ENCODE results near the gene ZNF496. TPM values are rescaled to one million over a fixed set of nuclear protein-coding genes. Genes with fewer than 3 reads are reported as not detected.

ZNF496 gene
- total RNA-seq, 1 donor from 2014 or later = 91.8 TPM

DNA sequence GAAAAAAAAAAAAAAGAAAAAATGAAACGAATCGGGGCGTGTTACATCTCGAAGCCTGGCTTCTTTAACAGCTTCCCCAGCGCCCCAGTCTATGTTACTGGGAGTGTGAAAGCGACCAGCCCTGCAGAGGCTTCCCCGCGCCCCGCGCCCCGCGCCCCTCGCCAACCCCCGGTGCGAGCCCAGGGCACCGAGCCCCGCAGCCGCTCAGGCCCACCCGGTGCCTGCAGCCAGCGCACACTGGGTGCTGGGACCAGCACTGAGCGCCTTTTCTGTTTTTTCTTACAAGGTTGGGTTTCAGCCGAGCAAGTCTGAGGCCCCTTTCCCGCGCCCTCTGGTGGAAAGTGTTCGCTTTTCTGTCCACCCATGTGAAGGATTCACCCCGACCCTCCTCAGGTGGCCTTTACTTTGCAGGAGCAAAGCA lies 42.1 kb upstream of the ZNF496 start:
- H3K36me3 ChIP-seq (ENCODE audit: control insufficient read depth, insufficient read depth, low read length) = no peaks in the 10 kb centered on the region
- no peak overlapping the region for H3K4me3 ChIP-seq (ENCODE audit: low read depth, low read length)
- DNase-seq (ENCODE audit: low read depth) = no peak

DNA sequence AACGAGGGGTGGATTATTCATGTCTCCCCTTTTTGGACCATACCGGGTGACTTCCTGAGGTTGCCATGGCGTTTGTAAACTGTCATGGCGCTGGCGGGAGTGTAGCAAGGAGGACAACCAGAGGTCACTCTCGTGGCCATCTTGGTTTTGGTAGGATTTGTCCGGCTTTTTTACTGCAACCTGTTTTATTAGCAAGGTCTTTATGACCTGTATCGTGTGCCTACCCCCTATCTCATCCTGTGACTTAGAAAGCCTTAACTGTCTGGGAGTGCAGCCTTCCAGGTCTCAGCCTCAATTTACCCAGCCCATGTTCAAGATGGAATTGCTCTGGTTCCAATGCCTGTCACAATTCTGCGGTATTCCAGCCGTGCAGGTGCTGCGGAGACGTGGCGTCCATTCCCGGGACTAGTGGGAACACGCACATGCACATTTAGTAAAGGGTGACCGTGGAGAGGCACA lies 40.2 kb upstream of the ZNF496 start:
- no peak for DNase-seq (ENCODE audit: low read depth)
- TF ChIP-seq CTCF (IDR thresholded peaks at IDR 0.05; ENCODE audit: insufficient read depth, low read length, poor library complexity, severe bottlenecking) = no peak

More for the DNA sequence above, 42.1 kb upstream of the ZNF496 start:
- peak; percentile 63 for TF ChIP-seq CTCF (IDR thresholded peaks at IDR 0.05; ENCODE audit: insufficient read depth, low read length, poor library complexity, severe bottlenecking)
- H3K27me3 ChIP-seq (ENCODE audit: control insufficient read depth, insufficient read depth, low read length) = no peaks in the 10 kb centered on the region

DNA sequence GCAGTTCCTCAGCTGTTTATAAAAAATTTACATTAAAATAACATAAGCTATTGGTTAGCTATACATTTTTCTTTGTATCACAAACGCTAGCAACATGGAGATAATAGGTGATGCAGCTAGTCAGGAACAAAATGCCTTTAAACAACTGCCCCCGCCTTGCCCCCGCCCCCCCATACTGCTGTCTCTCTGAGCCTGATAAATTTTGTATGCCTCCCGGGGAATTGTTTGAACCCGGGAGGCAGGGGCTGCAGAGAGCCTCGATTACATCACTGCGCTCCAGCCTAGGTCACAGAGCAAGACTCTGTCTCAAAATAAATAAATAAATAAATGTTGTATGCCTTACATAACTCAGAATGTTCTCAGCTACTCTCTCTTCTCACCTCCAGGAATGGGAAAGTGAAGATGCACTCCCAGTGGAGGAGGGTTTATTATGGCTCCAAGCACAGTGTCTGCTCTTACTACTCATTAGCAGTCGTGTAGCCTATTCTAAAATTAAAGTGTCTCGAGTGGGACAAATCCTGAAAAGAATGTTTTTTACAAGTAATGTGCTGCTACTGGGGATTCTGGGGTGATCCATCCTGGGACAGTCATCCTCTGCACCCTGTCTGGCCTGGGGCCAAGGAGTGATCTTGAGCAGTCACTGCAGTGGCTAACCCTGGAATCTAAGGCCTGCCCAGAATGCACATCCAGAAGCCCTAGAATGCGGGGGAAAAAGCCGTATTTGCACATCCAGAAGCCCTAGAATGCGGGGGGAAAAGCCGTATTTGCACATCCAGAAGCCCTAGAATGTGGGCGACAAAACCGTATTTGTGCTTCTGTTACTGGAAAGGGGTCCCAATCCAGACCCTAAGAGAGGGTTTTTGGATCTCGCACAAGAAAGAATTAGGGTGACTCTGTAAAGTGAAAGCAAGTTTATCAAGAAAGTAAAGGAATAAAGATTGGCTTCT lies 39.4 kb upstream of the ZNF496 start:
- no peak for DNase-seq (ENCODE audit: low read depth)
- H3K27me3 ChIP-seq (ENCODE audit: control insufficient read depth, insufficient read depth, low read length) = no peaks in the 10 kb centered on the region
- no peak overlapping the region for H3K4me3 ChIP-seq (ENCODE audit: low read depth, low read length)
- no peaks in the 10 kb centered on the region for H3K36me3 ChIP-seq (ENCODE audit: control insufficient read depth, insufficient read depth, low read length)
- TF ChIP-seq CTCF (IDR thresholded peaks at IDR 0.05; ENCODE audit: insufficient read depth, low read length, poor library complexity, severe bottlenecking) = no peak

More for the DNA sequence above, 40.2 kb upstream of the ZNF496 start:
- Histone ChIP-seq H3K27me3 (ENCODE audit: control insufficient read depth, insufficient read depth, low read length) (no peaks in the 10 kb centered on the region), H3K36me3 (ENCODE audit: control insufficient read depth, insufficient read depth, low read length) (no peaks in the 10 kb centered on the region), H3K4me3 (ENCODE audit: low read depth, low read length) (no peak overlapping the region)

DNA sequence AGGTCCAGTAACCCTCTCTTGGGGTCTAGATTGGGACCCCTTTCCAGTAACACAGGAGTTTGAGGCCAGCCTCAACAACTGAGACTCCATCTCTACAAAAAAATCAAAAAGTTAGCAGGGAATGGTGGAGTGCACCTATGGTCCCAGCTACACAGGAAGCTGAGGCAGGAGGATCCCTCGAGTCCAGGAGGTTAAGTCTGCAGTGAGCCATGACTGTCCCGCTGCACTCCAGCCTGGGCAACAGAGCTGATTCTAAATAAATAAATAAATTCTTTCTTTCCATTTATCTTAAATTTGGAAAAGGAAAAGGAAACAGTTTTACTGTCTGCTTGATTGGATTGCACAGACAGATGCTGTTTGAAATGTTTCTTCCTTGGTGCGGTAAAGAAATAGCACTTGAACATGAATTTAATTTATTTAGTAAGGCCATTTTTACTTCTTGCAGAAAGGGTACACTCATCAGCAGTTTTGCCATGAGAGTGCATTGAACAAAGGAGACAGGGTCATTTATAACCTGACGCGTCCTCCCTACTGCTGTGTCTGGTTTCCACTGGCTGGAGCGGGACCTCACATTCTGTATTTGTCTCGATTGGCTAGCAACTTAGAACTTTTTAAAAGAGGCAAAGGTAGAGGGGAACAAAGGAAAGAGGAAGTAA lies 37.0 kb upstream of the ZNF496 start:
- H3K36me3 ChIP-seq (ENCODE audit: control insufficient read depth, insufficient read depth, low read length) = no peaks in the 10 kb centered on the region
- TF ChIP-seq CTCF (IDR thresholded peaks at IDR 0.05; ENCODE audit: insufficient read depth, low read length, poor library complexity, severe bottlenecking) = no peak
- H3K4me3 ChIP-seq (ENCODE audit: low read depth, low read length) = no peak overlapping the region
- no peak for DNase-seq (ENCODE audit: low read depth)
- H3K27me3 ChIP-seq (ENCODE audit: control insufficient read depth, insufficient read depth, low read length) = no peaks in the 10 kb centered on the region

DNA sequence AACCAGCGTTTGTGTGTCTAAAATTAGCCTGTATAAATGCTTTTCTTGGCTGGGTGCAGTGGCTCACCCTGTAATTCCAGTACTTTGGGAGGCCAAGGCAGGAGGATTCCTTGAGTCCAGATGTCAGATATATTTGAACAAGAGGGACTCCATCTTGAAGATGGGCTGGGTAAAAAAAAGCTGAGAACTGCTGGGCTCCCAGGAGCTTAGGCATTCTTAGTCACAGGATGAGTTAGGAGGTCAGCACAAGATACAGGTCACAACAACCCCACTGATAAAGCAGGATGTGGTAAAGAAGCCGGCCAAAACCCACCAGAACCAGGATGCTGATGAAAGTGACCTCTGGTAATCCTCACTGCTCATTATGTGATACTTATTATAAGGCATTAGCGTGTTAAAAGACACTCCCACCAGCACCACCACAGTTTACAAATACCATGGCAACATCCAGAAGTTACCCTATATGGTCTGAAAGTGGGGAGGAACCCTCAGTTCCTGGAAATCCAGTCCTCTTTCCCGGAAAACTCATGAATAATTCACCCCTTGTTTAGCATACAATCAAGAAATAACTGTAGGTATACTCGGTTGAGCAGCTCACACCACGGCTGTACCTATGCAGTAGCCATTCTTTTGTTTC lies 36.2 kb upstream of the ZNF496 start:
- Histone ChIP-seq H3K27me3 (ENCODE audit: control insufficient read depth, insufficient read depth, low read length) (no peaks in the 10 kb centered on the region), H3K36me3 (ENCODE audit: control insufficient read depth, insufficient read depth, low read length) (no peaks in the 10 kb centered on the region), H3K4me3 (ENCODE audit: low read depth, low read length) (no peak overlapping the region)
- DNase-seq (ENCODE audit: low read depth) = no peak
- no peak for TF ChIP-seq CTCF (IDR thresholded peaks at IDR 0.05; ENCODE audit: insufficient read depth, low read length, poor library complexity, severe bottlenecking)
